HG03139 (cell line): ENCODE results near the gene MARCHF3.
"Not testable (repeated sequence)": the region's sequence is repeated elsewhere in the genome, so short reads cannot be mapped to it uniquely, and the experiment has no call there.

Experiments used
- ATAC-seq: cut with Tn5 transposase; IDR thresholded peaks from one replicate; pipeline ENCODE4 v1.9.1; 2021; ENCODE audit not compliant: unreplicated experiment

The MARCHF3 gene

GRCh38 chr5:126853541-126854307 lies 176.6 kb downstream of the MARCHF3 start:
- not testable (repeated sequence) for ATAC-seq

DNA sequence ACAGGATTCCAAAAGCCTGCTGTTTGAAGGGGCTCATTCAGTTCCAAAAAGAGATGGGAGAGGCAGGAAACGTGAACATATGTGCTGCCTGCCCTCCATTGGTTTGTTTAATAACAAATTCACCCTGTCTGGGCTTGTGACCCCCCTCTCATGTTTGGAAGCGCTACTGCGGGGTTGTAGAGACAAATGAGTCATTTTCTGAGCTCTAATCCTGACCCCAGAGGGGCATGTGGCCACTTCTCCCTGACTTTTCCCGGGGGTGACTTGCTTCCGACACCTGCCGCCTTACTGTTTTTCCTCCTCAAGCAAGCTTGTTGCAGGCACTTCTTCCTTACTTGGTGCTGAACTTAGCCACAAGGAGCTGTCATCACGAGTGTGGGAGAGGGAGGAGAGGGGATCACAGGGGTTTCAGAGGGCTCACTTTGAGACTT lies 177.5 kb downstream of the MARCHF3 start:
- no peak for ATAC-seq

DNA sequence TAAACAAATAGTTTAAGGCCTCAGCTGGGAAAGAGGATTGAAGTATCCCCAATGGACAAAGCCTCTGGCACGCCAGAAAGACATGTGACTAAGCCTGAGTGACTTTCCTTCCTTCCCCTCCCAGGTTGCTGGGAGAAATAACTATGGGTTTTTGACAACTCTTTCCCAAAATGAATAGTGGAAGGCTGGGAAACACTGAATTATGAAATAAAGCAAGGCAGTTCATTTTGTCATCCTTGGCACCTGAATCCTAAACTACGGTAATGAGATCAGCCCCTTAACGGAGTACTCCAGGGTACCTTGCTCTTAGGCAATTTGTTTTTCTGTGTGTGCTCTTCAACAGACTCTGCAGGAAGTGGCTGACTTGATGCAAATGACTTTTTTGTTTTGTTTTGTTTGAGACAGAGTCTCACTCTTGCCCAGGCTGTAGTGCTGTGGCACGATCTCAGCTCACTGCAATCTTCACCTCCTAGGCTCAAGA lies 178.2 kb downstream of the MARCHF3 start:
- peak; percentile 85 for ATAC-seq

DNA sequence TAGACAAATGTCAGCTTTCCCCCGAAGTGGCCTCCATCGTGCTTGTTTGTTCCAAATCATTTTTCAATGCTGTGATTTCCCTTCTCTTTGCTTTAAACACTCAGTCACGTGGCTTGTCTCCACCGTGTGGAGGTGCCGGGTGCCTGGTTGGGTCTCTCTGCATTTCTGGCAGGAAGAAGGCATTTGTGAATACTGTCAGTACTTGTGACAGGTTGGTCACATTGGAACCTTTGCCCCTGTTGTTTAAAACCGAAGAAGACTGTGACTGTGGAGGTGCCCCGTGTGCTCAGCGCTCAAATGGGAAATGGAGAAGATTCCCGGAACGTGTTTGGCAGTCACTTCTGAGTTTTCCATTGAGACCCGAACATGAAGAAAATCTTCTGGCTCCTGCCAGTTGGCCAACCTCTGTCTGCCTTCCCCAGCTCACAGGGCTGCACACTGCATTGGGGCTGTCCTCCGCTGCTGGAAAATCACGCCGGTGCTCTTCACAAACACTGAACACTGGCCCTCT lies 178.8 kb downstream of the MARCHF3 start:
- no peak for ATAC-seq

DNA sequence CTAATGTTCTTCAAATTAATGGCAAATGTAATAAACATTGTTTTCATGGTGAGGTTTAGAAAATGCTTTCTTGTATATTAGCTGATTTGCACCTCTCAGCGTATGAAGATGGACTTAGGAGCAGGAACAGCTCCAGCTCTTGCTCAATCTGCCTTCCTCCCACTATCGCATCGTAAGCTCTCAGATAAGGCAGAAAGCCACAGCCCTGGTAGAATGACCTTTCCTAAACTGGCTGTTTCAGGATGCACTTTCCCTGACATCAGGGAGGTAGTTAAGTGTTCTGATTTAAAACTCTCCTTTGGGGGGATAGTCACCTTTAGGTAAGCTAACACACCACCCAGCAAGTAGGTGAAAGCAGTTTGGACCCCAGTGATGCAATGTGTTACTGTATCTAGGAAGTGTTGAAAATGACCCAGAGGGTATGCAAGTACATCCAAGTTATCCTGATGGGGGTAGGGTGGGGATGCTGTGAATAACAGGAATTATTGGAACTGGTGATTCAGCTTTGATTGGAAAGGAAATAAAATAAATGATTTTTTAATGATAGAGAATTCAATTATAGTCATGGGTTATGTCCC lies 181.2 kb downstream of the MARCHF3 start:
- no peak for ATAC-seq

DNA sequence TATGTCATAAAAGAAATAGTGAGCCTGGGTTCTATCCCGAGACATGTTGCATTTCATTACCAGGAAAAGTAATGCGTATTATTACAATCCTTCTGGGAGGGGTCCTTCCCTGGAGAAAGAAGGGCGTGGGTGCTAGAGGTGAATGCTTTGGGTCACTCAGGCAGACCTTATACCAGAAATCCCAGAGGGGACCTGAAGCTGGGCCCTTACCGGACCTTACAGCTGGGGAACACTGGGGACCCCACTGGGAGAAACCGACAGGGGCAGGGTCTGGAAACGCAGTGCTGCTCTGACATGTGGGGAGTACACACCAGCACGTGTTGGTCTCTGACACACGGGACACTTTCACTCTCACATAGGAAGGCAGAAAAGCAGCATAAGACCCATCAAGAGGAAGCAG lies 182.1 kb downstream of the MARCHF3 start:
- no peak for ATAC-seq

- no peak for ATAC-seq
Measured at GRCh38 chr5:126847826-126848251, 182.5 kb downstream of the MARCHF3 start.

GRCh38 chr5:126847456-126847820 lies 182.9 kb downstream of the MARCHF3 start:
- no peak for ATAC-seq

DNA sequence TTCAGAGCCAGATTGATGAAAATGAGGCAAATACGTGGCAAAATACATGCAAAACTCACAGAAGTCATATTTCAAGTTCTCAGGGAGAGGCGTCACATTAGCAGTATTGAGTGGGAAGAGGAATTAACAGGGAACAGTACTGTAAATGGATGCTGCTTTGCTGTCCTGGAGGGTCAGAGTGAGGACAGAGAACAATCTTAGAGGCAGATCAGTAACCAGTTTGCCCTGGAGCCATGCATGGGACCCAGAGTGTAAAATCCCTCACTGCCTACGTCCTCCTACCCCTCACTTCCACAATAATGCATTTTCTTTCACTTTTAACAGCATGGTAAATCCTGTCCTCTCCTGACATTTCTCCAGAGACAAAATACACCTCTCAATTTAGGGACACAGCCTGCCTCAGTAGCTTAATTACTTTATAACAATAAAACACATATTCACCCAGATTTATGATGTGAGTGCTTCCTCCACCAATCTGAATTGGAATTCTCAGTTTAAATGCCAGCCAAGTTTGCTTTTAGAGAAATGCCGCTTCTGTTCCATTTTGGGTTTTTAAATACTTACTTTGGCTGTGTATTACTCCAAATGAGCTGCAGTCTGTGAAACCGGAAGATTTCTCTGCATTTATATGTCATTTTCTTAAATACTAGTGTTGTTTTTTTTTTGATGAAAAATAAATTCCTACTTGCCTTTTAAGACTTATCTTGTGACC lies 183.5 kb downstream of the MARCHF3 start:
- ATAC-seq: no peak

- ATAC-seq: no peak
Measured at GRCh38 chr5:126846344-126846743, 184.0 kb downstream of the MARCHF3 start.

- ATAC-seq: peak; percentile 89
Measured at GRCh38 chr5:126845470-126846070, 184.8 kb downstream of the MARCHF3 start.

DNA sequence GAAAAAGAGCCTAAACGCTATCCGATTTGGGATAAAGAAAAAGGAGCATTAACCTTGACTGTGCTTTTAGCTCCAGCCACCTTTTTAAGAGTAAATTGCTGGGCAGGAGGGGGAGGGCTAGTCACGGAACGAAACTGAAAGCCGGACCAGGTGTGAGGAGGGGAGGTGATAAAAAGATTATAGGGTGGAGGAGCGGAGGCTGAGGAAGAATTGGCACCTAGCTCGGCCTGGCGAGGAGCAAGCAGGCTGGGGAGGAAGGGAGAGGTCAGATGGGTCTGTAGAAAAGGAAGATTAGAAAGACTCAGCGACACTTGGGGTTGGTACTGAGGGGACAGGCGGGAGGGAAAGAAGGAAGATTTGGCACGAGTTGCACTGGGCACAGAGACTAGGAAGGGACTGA lies 187.0 kb downstream of the MARCHF3 start:
- not testable (repeated sequence) for ATAC-seq

DNA sequence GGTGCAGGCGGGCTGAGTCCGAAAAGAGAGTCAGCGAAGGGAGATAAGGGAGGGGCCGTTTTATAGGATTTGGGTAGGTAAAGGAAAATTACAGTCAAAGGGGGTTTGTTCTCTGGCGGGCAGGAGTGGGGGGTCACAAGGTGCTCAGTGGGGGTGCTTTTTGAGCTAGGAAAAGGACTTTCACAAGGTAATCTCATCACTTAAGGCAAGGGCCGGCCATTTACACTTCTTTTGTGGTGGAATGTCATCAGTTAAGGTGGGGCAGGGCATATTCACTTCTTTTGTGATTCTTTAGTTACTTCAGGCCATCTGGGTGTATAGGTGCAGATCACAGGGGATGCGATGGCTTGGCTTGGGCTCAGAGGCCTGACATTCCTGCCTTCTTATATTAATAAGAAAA lies 191.0 kb downstream of the MARCHF3 start:
- not testable (repeated sequence) for ATAC-seq

- no peak for ATAC-seq
Measured at GRCh38 chr5:126837906-126838539, 192.3 kb downstream of the MARCHF3 start.

- no peak for ATAC-seq
Measured at GRCh38 chr5:126837242-126837641, 193.1 kb downstream of the MARCHF3 start.

DNA sequence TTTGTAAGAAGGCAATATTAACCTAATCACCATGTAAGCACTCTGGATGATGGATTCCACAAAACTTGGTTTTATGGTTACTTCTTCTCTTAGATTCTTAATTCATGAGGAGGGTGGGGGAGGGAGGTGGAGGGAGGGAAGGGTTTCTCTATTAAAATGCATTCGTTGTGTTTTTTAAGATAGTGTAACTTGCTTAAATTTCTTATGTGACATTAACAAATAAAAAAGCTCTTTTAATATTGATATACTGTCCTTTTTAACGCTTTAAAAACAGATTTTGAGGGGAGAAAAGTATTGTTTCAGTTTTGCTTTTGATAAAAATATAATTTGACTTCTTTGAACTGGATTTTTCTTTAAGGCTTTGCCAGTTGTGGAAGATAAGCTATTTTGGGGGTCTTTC lies 193.6 kb downstream of the MARCHF3 start:
- no peak for ATAC-seq

DNA sequence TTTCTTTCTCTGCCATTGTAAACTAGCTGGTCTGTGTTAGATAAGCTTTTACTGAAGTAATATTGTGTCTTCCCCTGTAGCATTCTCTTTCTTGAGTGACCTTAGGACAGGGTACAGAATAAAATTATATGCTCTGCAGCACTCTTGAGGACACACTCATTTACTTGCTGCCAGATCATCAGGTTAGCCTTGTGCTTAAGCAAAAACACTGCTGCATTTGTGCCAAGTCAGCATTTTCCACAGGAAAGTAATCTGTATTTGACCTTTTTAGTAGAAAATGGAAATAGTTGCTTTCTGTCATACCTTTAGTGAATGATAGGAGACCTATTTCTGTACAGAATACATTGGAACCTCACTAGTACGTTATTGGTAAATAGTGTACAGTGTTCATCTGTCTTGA lies 199.2 kb downstream of the MARCHF3 start:
- ATAC-seq: no peak

GRCh38 chr5:126830061-126830460 lies 200.3 kb downstream of the MARCHF3 start:
- ATAC-seq: no peak

GRCh38 chr5:126829098-126829497 lies 201.3 kb downstream of the MARCHF3 start:
- ATAC-seq: no peak

GRCh38 chr5:126826619-126827215 lies 203.6 kb downstream of the MARCHF3 start:
- no peak for ATAC-seq
